Retinal pigment epithelial cell (primary cell): ENCODE measurements around the gene SERTM2.
"Not testable (repeated sequence)": the region's sequence is repeated elsewhere in the genome, so short reads cannot be mapped to it uniquely, and the experiment has no call there.

Source experiments
- DNase-seq: peaks from one replicate; pipeline ENCODE4 v3.0.0-alpha.2; 2010; ENCODE audit warnings: low read depth
- H3K4me3 ChIP-seq: 2 replicates; pipeline ENCODE4 v1.5.1; 2011; ENCODE audit warnings: mild to moderate bottlenecking, low read length, control low read depth, moderate library complexity
- CTCF ChIP-seq: conservative IDR thresholded peaks from 2 replicates; pipeline ENCODE4 v1.5.1; 2011; ENCODE audit warnings: low read depth, low read length, control low read depth, inconsistent platforms

The SERTM2 gene

GRCh38 chrX:111507933-111508332, 3.5 kb upstream of the SERTM2 start:
- no peak for DNase-seq
- no peak for TF ChIP-seq CTCF
- H3K4me3 ChIP-seq = no peak overlapping the region

GRCh38 chrX:111515298-111515697, 3.9 kb downstream of the SERTM2 start:
- DNase-seq = no peak
- TF ChIP-seq CTCF = no peak
- no peak overlapping the region for H3K4me3 ChIP-seq

- no peak for TF ChIP-seq CTCF
- no peak for DNase-seq
- H3K4me3 ChIP-seq = no peak overlapping the region
Measured at GRCh38 chrX:111518667-111519066, 7.2 kb downstream of the SERTM2 start.

- TF ChIP-seq CTCF = no peak
- DNase-seq = no peak
- H3K4me3 ChIP-seq = no peak overlapping the region
Measured at GRCh38 chrX:111519215-111519614, 7.8 kb downstream of the SERTM2 start.

- no peak for DNase-seq
- H3K4me3 ChIP-seq = no peak overlapping the region
- no peak for TF ChIP-seq CTCF
Measured at GRCh38 chrX:111520506-111520905, 9.1 kb downstream of the SERTM2 start.

GRCh38 chrX:111521169-111521568, 9.7 kb downstream of the SERTM2 start:
- no peak overlapping the region for H3K4me3 ChIP-seq
- no peak for DNase-seq
- no peak for TF ChIP-seq CTCF

GRCh38 chrX:111543212-111543741, 31.8 kb downstream of the SERTM2 start:
- H3K4me3 ChIP-seq = no peak overlapping the region
- DNase-seq = no peak
- TF ChIP-seq CTCF = no peak

GRCh38 chrX:111549235-111549634, 37.8 kb downstream of the SERTM2 start:
- not testable (repeated sequence) for H3K4me3 ChIP-seq, DNase-seq
